ENCODE results near the gene SPATA4. TPM values are rescaled to one million over a fixed set of nuclear protein-coding genes. Genes with fewer than 3 reads are reported as not detected.
"Not testable (repeated sequence)": the region's sequence is repeated elsewhere in the genome, so short reads cannot be mapped to it uniquely, and the experiment has no call there.

The SPATA4 gene
- total RNA-seq, 1 donor from 2014 or later, result not detected

- Histone ChIP-seq H3K36me3 (no peaks in the 10 kb centered on the region), H3K4me3 (no peak overlapping the region), H3K4me1 (no peaks in the 10 kb centered on the region), H3K27me3 (no peaks in the 10 kb centered on the region), H3K9me3 (no peaks in the 10 kb centered on the region), H3K27ac (no peak overlapping the region)
- DNase-seq (no peak), ATAC-seq (no peak)
- intact Hi-C loops (cut with DNase I), result no loop called here
- TF ChIP-seq CTCF (IDR thresholded peaks at IDR 0.05), result no peak
Observed at GRCh38 chr4:176217510-176217909, 22.1 kb upstream of the SPATA4 start.

- H3K4me1 ChIP-seq; DNase-seq; H3K27me3 ChIP-seq; intact Hi-C loops (cut with DNase I); ATAC-seq; H3K4me3 ChIP-seq; H3K9me3 ChIP-seq; H3K36me3 ChIP-seq; H3K27ac ChIP-seq: not testable (repeated sequence)
Observed at GRCh38 chr4:176212351-176212750, 17.0 kb upstream of the SPATA4 start.

GRCh38 chr4:176210579-176211296 lies 15.4 kb upstream of the SPATA4 start:
- DNase-seq (no peak), ATAC-seq (no peak)
- intact Hi-C loops (cut with DNase I), result no loop called here
- H3K27ac ChIP-seq, result no peak overlapping the region
- TF ChIP-seq CTCF (IDR thresholded peaks at IDR 0.05), result no peak
- no peak overlapping the region for H3K4me3 ChIP-seq
- peaks cover 5% of the 10 kb centered on the region for H3K27me3 ChIP-seq
- H3K36me3 ChIP-seq, result no peaks in the 10 kb centered on the region
- no peaks in the 10 kb centered on the region for H3K4me1 ChIP-seq
- H3K9me3 ChIP-seq, result no peaks in the 10 kb centered on the region

GRCh38 chr4:176210101-176210500 lies 14.7 kb upstream of the SPATA4 start:
- no peak for DNase-seq
- no peak for TF ChIP-seq CTCF (IDR thresholded peaks at IDR 0.05)
- H3K4me1 ChIP-seq, result no peaks in the 10 kb centered on the region
- intact Hi-C loops (cut with DNase I), result no loop called here
- H3K27ac ChIP-seq, result no peak overlapping the region
- H3K36me3 ChIP-seq, result no peaks in the 10 kb centered on the region
- no peak overlapping the region for H3K4me3 ChIP-seq
- ATAC-seq, result no peak
- H3K27me3 ChIP-seq, result peaks cover 5% of the 10 kb centered on the region
- no peaks in the 10 kb centered on the region for H3K9me3 ChIP-seq

- Histone ChIP-seq H3K27ac (no peak overlapping the region), H3K4me1 (no peaks in the 10 kb centered on the region), H3K9me3 (no peaks in the 10 kb centered on the region), H3K36me3 (no peaks in the 10 kb centered on the region), H3K4me3 (no peak overlapping the region), H3K27me3 (peaks cover 5% of the 10 kb centered on the region)
- intact Hi-C loops (cut with DNase I), result no loop called here
- no peak for TF ChIP-seq CTCF (IDR thresholded peaks at IDR 0.05)
- DNase-seq (no peak), ATAC-seq (no peak)
Observed at GRCh38 chr4:176209535-176209934, 14.2 kb upstream of the SPATA4 start.

GRCh38 chr4:176207839-176208238 lies 12.5 kb upstream of the SPATA4 start:
- no peaks in the 10 kb centered on the region for H3K36me3 ChIP-seq
- H3K27me3 ChIP-seq, result peaks cover 5% of the 10 kb centered on the region
- no peak for TF ChIP-seq CTCF (IDR thresholded peaks at IDR 0.05)
- no peak overlapping the region for H3K4me3 ChIP-seq
- DNase-seq (no peak), ATAC-seq (no peak)
- H3K9me3 ChIP-seq, result no peaks in the 10 kb centered on the region
- no peaks in the 10 kb centered on the region for H3K4me1 ChIP-seq
- H3K27ac ChIP-seq, result no peak overlapping the region
- intact Hi-C loops (cut with DNase I), result no loop called here
